Tibial nerve (tissue), 3 donors: ENCODE measurements around the gene DZIP3.

Experiments used
- CTCF ChIP-seq, 5 experiments: fragments of 200-600 bp in 3 of 5; fragments of 450-650 bp in 2 of 5; sonication (generic) in 3 of 5; IDR thresholded peaks; one replicate each; pipeline ENCODE4 v1.5.1; 2016 to 2019; ENCODE audit warnings: antibody characterized with exemption in 5 of 5, mild to moderate bottlenecking in 3 of 5, moderate library complexity in 2 of 5
- POLR2A ChIP-seq, 2 donors: fragments of 450-650 bp; IDR thresholded peaks; one replicate each; pipeline ENCODE4 v1.6.1; 2017; ENCODE audit warnings: antibody characterized with exemption in 2 of 2, mild to moderate bottlenecking in 2 of 2, moderate library complexity in 2 of 2

- TF ChIP-seq CTCF (IDR thresholded peaks at IDR 0.05) (no peak), POLR2A (IDR thresholded peaks at IDR 0.05) (no peak)
Observed at GRCh38 chr3:108578064-108578463, 11.5 kb upstream of the DZIP3 start.
